Activated CD4-positive, alpha-beta T cell treated with anti-CD3 and anti-CD28 coated beads, Interleukin-2, amount 50 U/mL, for 48 hours (primary cell): ENCODE data around the gene AZIN2.

Experiments
- DNase-seq, 2 experiments: peaks; one replicate each; pipeline ENCODE4 v3.0.0-alpha.2; 2020

Gene AZIN2

GRCh38 chr1:33155877-33156538, 75.1 kb downstream of the AZIN2 start:
- DNase-seq: no peak

DNA sequence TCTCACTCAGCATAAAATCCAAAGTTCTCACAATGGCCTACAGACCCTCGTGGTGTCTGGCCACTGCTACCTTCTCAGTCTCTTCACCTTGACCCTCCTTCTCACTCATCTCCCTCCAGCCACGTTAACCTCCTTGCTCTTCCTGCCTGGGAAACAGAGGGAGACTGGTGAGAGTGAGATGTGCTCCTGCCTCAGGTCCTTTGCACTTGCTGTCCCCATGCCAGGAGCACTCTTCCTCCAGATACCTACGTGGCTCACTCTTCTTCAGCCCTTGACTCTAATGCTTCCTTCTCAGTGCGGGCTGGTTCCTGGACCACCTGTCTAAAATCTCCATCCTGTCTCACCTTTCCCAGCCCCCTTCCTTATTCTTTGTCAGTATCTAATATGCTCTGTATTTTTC, 76.2 kb downstream of the AZIN2 start:
- DNase-seq: no peak

DNA sequence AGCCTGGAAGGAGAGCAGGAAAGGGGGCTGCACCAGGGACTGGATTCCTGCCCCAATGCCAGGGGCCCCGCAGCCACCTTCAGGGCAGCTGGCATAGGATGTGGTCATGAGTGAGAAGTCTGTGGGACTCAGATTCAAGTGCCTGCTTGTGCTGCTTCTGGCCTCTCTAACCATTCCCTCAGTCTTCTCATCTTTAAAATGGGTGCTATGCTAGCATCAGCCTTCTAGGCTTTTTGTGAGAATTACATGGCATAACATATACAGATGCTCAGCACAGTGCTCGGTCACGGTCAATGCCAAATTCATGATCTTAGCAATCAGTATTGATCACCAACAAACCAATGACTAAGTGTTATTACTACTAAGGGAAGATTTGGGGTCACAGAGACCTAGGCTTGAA, 77.4 kb downstream of the AZIN2 start:
- no peak for DNase-seq

DNA sequence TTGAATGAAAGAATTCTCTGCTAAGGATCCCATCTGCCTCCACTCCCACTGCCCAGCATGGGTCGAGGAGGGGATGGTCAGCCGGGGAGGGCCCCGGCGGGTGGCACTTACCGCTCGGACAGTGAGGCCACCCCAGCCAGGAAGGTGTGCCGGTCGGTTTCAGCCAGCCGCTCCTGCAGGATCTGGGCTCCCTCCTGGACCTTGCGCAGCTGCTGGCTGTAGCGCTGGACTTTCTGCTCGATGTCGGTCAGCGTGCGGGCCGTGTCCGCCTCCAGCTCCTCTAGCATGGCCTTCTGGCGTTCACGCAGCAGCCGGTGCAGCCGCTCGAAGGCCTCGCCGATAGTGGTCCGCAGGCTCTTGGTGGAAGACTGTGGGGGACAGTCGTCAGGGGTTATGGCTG, 78.6 kb downstream of the AZIN2 start:
- DNase-seq: no peak

DNA sequence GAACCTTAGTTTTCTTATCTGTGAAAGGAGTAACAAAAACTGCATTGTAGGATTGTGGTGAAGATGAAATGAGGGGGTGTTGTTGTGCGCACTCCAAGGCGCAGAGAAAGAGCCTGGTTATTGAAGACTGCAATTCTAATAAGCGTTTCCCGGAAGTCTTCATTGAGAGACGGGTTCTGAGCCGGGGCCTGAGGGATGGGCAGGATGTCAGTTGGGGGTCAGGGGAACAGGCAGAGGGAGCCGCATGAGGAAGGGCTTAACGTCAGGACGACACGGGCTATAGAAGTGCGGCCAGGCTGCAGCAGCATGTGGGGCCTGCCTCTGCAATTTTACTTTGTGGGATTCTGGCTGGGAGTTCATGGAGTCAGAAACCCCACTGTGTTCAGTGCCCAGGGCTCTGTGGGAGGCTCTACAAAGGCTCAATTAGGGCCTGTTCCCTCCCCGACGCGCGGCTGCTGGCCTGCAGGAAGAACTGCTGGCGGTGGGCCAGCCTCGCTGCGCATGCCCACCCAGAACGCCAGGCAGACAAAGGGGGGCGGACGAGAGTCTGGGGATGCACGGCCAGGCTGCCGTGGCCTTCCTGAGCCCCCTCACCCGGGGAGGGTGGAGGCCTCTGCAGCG, 80.2 kb downstream of the AZIN2 start:
- no peak for DNase-seq

GRCh38 chr1:33162141-33162540, 81.2 kb downstream of the AZIN2 start:
- DNase-seq: no peak

DNA sequence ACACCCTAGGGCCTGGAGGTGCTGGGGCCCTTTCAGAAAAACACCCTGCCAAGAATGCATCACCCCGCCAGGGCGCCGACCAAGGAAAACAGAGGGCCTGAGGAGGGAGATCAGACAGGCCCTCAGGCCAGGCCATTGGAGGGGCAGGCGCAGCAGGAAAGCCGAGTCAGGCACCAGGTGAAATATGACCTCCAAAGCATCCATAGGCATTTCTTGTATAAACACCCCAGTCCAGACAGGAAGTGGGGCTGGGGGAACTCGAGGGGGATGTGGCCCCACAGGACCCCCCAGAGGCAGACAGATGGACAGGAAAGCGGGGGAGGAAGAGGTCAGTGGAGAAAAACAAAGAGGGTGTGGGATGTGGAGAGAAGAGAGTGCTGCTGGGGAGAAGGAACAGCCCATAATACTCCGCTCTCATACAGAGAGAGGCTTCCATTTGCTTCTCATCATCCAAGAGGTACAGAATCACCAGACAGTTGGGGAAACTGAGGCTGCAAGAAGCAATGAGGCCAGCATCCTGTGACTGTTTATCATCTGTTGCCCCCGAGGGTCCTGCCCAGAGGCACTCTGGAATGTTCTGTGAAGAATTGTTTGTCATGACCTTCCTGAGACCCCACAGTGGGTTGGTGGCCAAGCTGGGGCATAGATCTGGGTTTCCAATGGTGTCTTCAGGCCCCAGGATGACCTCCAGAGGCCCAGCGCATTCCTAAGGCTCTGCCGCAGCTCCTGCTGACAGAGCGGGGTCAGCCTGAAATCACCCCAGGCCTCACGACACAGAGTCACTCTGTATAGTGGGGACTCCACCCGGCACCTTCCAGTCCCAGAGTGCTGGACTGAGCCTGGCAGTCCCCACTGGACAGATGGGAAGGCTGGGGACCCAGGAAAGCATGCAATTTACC, 82.9 kb downstream of the AZIN2 start:
- no peak for DNase-seq

GRCh38 chr1:33165209-33165608, 84.3 kb downstream of the AZIN2 start:
- no peak for DNase-seq

GRCh38 chr1:33165809-33166208, 84.9 kb downstream of the AZIN2 start:
- no peak for DNase-seq

GRCh38 chr1:33167650-33168447, 86.9 kb downstream of the AZIN2 start:
- DNase-seq: no peak

DNA sequence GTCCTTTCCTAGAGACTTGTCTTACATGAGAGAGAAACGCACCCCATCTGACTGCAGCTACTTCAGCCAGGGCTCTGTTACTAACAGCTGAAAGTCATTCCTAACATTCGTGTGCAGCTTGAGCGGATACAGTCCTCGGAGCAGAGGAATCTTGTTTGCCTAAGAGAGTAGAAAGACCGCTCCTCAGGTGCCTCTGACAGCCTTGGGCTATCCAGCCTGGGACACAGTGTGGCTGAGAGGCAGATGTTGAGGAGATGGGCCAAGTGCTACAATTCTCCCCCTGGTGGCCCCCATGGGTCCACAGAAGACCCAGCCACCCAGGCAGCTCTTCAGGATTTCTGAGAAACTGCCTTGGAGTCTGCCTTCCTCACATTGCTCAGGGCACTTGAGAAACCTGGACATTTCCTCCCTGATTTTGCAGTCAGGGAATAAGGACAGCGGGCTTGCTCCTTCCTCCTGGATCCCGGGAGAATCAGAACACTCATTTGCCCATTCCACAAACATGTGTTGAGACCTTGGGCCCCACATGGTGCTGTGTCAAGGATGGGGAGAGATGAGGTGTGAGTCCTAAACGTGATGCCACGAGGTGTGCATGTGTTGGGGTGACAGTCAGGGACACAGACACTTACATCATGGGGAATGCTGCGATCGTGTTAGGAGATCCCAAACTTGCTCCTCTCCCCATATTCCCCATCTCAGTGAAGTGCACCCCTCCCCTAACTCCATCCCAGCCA, 87.8 kb downstream of the AZIN2 start:
- no peak for DNase-seq

GRCh38 chr1:33169290-33170055, 88.5 kb downstream of the AZIN2 start:
- DNase-seq: no peak
